Activated CD4-positive, CD25-positive, alpha-beta regulatory T cell treated with anti-CD3 and anti-CD28 coated beads, Interleukin-2, amount 50 U/mL, for 72 hours (primary cell): Measurements from ENCODE around the gene TTL.
"Not testable (repeated sequence)": the region's sequence is repeated elsewhere in the genome, so short reads cannot be mapped to it uniquely, and the experiment has no call there.

Experiments used
- DNase-seq: peaks from one replicate; pipeline ENCODE4 v3.0.0; 2021

Gene TTL

GRCh38 chr2:112524276-112524675, 42.3 kb downstream of the TTL start:
- DNase-seq, result not testable (repeated sequence)

GRCh38 chr2:112528541-112528940, 46.6 kb downstream of the TTL start:
- DNase-seq, result no peak

GRCh38 chr2:112529757-112530156, 47.8 kb downstream of the TTL start:
- no peak for DNase-seq

- DNase-seq, result no peak
Observed at GRCh38 chr2:112530728-112531127, 48.8 kb downstream of the TTL start.

GRCh38 chr2:112534826-112535225, 52.9 kb downstream of the TTL start:
- no peak for DNase-seq

GRCh38 chr2:112536665-112537064, 54.7 kb downstream of the TTL start:
- not testable (repeated sequence) for DNase-seq

- no peak for DNase-seq
Observed at GRCh38 chr2:112539306-112539705, 57.4 kb downstream of the TTL start.

GRCh38 chr2:112540906-112541305, 59.0 kb downstream of the TTL start:
- DNase-seq, result no peak

GRCh38 chr2:112541315-112542122, 59.6 kb downstream of the TTL start:
- peak; percentile 76 for DNase-seq

- DNase-seq, result peak; percentile 79
Observed at GRCh38 chr2:112542123-112542983, 60.4 kb downstream of the TTL start, which contains the start of gene POLR1B. Gene POLR1B (plus strand): TSS chr2:112542465. CDS start chr2:112542495, 30 bp downstream.

- no peak for DNase-seq
Observed at GRCh38 chr2:112542984-112543661, 61.2 kb downstream of the TTL start.

GRCh38 chr2:112547333-112547732, 65.4 kb downstream of the TTL start:
- DNase-seq, result no peak

GRCh38 chr2:112548980-112549379, 67.0 kb downstream of the TTL start:
- no peak for DNase-seq

- no peak for DNase-seq
Observed at GRCh38 chr2:112566104-112566503, 84.1 kb downstream of the TTL start.

- DNase-seq, result not testable (repeated sequence)
Observed at GRCh38 chr2:112566508-112566907, 84.6 kb downstream of the TTL start.

- no peak for DNase-seq
Observed at GRCh38 chr2:112572005-112572404, 90.0 kb downstream of the TTL start.

- DNase-seq, result no peak
Observed at GRCh38 chr2:112577756-112578155, 95.8 kb downstream of the TTL start.

GRCh38 chr2:112579241-112579640, 97.3 kb downstream of the TTL start:
- DNase-seq, result no peak

GRCh38 chr2:112580084-112580483, 98.1 kb downstream of the TTL start:
- no peak for DNase-seq

- no peak for DNase-seq
Observed at GRCh38 chr2:112582314-112582746, 100.4 kb downstream of the TTL start.

- DNase-seq, result no peak
Observed at GRCh38 chr2:112583497-112584133, 101.7 kb downstream of the TTL start.

- DNase-seq, result peak; percentile 87
Observed at GRCh38 chr2:112584134-112584890, 102.4 kb downstream of the TTL start, which contains the start of gene CHCHD5. Gene CHCHD5 (plus strand): TSS chr2:112584609. CDS start chr2:112584648, 39 bp downstream.
